GM19025 (cell line): ENCODE results near the gene COA7.
A peak's percentile ranks its signal among the peaks of the same experiment; 100 is the strongest.

Source experiments
- ATAC-seq: cut with Tn5 transposase; IDR thresholded peaks from one replicate; pipeline ENCODE4 v1.9.1; 2021; ENCODE audit warnings: mild to moderate bottlenecking, low read depth, moderate library complexity; ENCODE audit not compliant: unreplicated experiment

Gene COA7

GRCh38 chr1:52641307-52641706 is 56.8 kb downstream of the COA7 start:
- ATAC-seq, result no peak

GRCh38 chr1:52640697-52641096 is 57.5 kb downstream of the COA7 start:
- ATAC-seq, result no peak

GRCh38 chr1:52637946-52638345 is 60.2 kb downstream of the COA7 start:
- no peak for ATAC-seq

GRCh38 chr1:52636721-52637695 is 61.1 kb downstream of the COA7 start:
- ATAC-seq, result peak; percentile 67

- no peak for ATAC-seq
Observed at GRCh38 chr1:52635321-52636089, 62.6 kb downstream of the COA7 start.
